Endothelial cell (in vitro differentiated cells): ENCODE results near the gene SGCD. TPM values are rescaled to one million over a fixed set of nuclear protein-coding genes. Genes with fewer than 3 reads are reported as not detected.

ENCODE experiments used
- DNase-seq: peaks from one replicate; pipeline ENCODE4 v3.0.0; 2021; ENCODE audit warnings: low spot score
- H3K27ac Mint-ChIP-seq: one replicate; pipeline ENCODE4 v1.8.0; 2021; ENCODE audit warnings: mixed read lengths, inconsistent platforms; ENCODE audit not compliant: unreplicated experiment
- H3K27me3 Mint-ChIP-seq: one replicate; pipeline ENCODE4 v1.8.0; 2021; ENCODE audit warnings: mild to moderate bottlenecking, moderate library complexity, mixed read lengths, inconsistent platforms; ENCODE audit not compliant: unreplicated experiment
- H3K36me3 Mint-ChIP-seq: one replicate; pipeline ENCODE4 v1.8.0; 2021; ENCODE audit warnings: mild to moderate bottlenecking, low read depth, mixed read lengths, inconsistent platforms; ENCODE audit not compliant: unreplicated experiment
- H3K4me1 Mint-ChIP-seq: one replicate; pipeline ENCODE4 v1.8.0; 2021; ENCODE audit warnings: mild to moderate bottlenecking, mixed read lengths, inconsistent platforms; ENCODE audit not compliant: unreplicated experiment
- H3K4me3 Mint-ChIP-seq: one replicate; pipeline ENCODE4 v1.8.0; 2021; ENCODE audit warnings: mild to moderate bottlenecking, mixed read lengths, inconsistent platforms; ENCODE audit not compliant: unreplicated experiment
- H3K9me3 Mint-ChIP-seq: one replicate; pipeline ENCODE4 v1.8.0; 2021; ENCODE audit warnings: mixed read lengths, inconsistent platforms; ENCODE audit not compliant: unreplicated experiment
- total RNA-seq: library from RNA; stranded (reverse); fragmentation: NEBNext Ultra II Directional; extraction: Animal tissue kit (Norgen Biotek cat#: 25700); gene quantifications from one replicate; pipeline ENCODE4 v1.2.1, GENCODE V29; 2021; ENCODE audit not compliant: unreplicated experiment
- TF ChIP-seq, protein P1 (sequence below): fragments of 200-600 bp; sonication (generic); IDR thresholded peaks from one replicate; pipeline ENCODE4 v1.5.0; 2021; ENCODE audit warnings: antibody characterized with exemption; ENCODE audit not compliant: unreplicated experiment

SGCD gene
- total RNA-seq, 1 donor from 2014 or later, result 1.2 TPM

DNA sequence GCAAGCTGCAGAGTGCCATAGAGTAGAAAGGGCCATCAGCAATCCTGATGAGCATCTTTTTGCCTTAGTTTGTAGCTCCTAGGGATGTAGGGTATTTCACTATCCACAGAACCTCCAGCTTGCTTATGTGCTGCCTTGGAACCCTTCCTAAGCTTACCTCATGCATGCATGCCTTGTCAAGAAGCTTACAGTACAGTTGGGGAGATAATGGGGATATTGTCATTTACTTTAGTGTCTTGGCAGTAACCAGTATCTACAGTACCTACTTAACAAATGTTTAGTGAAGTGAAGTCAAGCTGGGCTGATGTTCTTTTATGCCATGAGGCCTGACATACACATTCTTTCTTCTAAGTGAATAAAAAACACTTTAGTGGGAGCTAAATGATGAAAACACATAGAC, 358.5 kb downstream of the SGCD start:
- H3K27ac Mint-ChIP-seq, result no peak overlapping the region

DNA sequence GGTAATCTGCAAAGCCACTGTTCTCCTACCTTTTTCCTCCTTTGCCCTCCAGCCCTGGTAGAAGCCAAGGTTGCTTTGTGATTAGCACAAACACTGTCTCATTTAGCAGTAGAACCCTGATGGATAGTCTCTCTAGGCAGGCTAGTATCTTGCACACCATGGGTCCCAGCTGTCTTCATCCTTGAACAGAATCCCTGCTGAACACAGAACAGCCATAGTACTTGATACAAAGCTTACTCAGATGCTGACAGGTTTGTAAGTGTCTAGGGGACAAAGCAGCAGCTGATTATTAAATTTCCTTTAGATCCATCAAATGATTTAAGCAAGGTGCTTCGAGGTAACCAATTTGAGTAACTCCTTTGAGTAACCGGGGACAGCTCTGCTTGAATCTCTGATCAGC, 359.4 kb downstream of the SGCD start:
- TF ChIP-seq, protein P1, sequence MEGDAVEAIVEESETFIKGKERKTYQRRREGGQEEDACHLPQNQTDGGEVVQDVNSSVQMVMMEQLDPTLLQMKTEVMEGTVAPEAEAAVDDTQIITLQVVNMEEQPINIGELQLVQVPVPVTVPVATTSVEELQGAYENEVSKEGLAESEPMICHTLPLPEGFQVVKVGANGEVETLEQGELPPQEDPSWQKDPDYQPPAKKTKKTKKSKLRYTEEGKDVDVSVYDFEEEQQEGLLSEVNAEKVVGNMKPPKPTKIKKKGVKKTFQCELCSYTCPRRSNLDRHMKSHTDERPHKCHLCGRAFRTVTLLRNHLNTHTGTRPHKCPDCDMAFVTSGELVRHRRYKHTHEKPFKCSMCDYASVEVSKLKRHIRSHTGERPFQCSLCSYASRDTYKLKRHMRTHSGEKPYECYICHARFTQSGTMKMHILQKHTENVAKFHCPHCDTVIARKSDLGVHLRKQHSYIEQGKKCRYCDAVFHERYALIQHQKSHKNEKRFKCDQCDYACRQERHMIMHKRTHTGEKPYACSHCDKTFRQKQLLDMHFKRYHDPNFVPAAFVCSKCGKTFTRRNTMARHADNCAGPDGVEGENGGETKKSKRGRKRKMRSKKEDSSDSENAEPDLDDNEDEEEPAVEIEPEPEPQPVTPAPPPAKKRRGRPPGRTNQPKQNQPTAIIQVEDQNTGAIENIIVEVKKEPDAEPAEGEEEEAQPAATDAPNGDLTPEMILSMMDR, result no peak
- Mint-ChIP-seq H3K9me3 (no peaks in the 10 kb centered on the region), H3K27me3 (no peaks in the 10 kb centered on the region), H3K27ac (no peak overlapping the region), H3K4me3 (no peak overlapping the region), H3K36me3 (no peaks in the 10 kb centered on the region), H3K4me1 (no peaks in the 10 kb centered on the region)
- DNase-seq, result no peak

More for the DNA sequence above, 358.5 kb downstream of the SGCD start:
- TF ChIP-seq, protein P1, result no peak
- H3K4me3 Mint-ChIP-seq, result no peak overlapping the region
- no peaks in the 10 kb centered on the region for H3K9me3 Mint-ChIP-seq
- no peaks in the 10 kb centered on the region for H3K4me1 Mint-ChIP-seq
- no peaks in the 10 kb centered on the region for H3K36me3 Mint-ChIP-seq
- no peaks in the 10 kb centered on the region for H3K27me3 Mint-ChIP-seq
- DNase-seq, result no peak

DNA sequence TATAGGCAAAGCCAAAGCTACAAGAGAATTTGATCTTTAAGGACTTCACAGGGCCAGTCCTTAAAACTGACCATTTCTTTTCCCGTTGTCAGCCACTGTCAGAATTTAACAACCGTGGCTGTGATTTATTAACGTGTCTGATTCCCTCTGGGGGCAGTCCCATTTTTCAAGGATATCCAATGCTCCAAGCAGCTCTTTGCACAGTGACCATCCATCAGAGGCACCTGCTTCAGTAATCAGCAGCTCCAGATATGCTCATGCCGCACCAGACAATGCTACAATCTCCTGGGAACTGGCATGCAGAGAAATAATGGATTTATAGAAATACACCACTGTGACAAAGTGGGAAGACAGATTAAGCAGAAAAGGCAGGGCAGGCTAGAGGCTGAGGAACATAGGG, 359.8 kb downstream of the SGCD start:
- Mint-ChIP-seq H3K27me3 (no peaks in the 10 kb centered on the region), H3K27ac (no peak overlapping the region), H3K4me1 (no peaks in the 10 kb centered on the region), H3K36me3 (no peaks in the 10 kb centered on the region), H3K9me3 (no peaks in the 10 kb centered on the region), H3K4me3 (no peak overlapping the region)
- no peak for DNase-seq
- TF ChIP-seq, protein P1, result no peak

GRCh38 chr5:156687514-156687913, 360.6 kb downstream of the SGCD start:
- Mint-ChIP-seq H3K4me3 (no peak overlapping the region), H3K4me1 (no peaks in the 10 kb centered on the region), H3K36me3 (no peaks in the 10 kb centered on the region), H3K9me3 (no peaks in the 10 kb centered on the region), H3K27me3 (no peaks in the 10 kb centered on the region), H3K27ac (no peak overlapping the region)
- TF ChIP-seq, protein P1, result no peak
- no peak for DNase-seq

- DNase-seq, result no peak
- TF ChIP-seq, protein P1, result no peak
- Mint-ChIP-seq H3K4me3 (no peak overlapping the region), H3K4me1 (no peaks in the 10 kb centered on the region), H3K36me3 (no peaks in the 10 kb centered on the region), H3K9me3 (no peaks in the 10 kb centered on the region), H3K27ac (no peak overlapping the region), H3K27me3 (no peaks in the 10 kb centered on the region)
Observed at GRCh38 chr5:156691572-156691971, 364.6 kb downstream of the SGCD start.
